Measurements from ENCODE around the gene KCNH1. TPM values are rescaled to one million over a fixed set of nuclear protein-coding genes. Genes with fewer than 3 reads are reported as not detected.

KCNH1 gene
- total RNA-seq, 1 donor from 2014 or later, result 2.4 TPM

DNA sequence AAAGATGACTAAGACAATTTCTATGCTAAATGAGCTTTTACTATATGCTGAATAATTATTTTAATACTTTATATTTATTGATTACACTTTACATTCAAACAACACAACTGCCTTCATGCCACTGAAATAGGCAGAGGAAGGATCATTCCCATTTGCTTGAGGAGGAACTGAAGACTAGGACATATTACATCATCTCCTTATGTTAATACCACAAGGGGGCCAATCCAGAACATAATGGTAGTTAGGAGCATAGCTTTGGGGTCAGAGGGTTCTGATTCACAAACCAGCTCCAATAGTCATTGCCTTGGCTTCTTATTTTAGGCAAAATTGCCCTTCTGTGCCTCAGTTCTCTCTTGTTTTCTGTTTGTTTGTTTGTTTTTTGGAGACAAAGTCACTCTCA lies 306.5 kb downstream of the KCNH1 start:
- Mint-ChIP-seq H3K36me3 (no peaks in the 10 kb centered on the region), H3K4me1 (ENCODE audit: unreplicated experiment) (peaks cover 4% of the 10 kb centered on the region), H3K27me3 (no peaks in the 10 kb centered on the region), H3K27ac (no peak overlapping the region), H3K9me3 (no peaks in the 10 kb centered on the region), H3K4me3 (no peak overlapping the region)
- TF ChIP-seq, protein P1, sequence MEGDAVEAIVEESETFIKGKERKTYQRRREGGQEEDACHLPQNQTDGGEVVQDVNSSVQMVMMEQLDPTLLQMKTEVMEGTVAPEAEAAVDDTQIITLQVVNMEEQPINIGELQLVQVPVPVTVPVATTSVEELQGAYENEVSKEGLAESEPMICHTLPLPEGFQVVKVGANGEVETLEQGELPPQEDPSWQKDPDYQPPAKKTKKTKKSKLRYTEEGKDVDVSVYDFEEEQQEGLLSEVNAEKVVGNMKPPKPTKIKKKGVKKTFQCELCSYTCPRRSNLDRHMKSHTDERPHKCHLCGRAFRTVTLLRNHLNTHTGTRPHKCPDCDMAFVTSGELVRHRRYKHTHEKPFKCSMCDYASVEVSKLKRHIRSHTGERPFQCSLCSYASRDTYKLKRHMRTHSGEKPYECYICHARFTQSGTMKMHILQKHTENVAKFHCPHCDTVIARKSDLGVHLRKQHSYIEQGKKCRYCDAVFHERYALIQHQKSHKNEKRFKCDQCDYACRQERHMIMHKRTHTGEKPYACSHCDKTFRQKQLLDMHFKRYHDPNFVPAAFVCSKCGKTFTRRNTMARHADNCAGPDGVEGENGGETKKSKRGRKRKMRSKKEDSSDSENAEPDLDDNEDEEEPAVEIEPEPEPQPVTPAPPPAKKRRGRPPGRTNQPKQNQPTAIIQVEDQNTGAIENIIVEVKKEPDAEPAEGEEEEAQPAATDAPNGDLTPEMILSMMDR (conservative IDR thresholded peaks at IDR 0.05), result no peak
- DNase-seq (ENCODE audit: extremely low spot score, unreplicated experiment), result no peak

DNA sequence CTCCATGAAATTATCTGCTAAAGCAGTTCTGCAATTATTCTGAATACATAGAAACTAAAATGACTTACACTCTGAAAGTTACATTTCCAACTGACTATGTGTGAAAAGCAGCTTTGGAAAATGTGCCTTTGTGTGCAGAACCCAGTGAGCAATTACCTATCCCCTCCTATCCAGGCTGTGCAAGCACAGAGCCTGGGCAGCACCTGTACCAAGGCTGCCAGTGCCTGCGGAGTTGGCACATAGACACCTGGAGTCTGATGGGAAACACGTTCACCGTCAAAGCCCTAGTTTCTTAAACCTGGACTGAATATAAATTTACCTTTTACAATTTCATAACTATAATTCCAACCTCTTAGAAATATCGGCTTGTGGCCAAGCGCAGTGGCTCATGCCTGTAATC lies 307.3 kb downstream of the KCNH1 start:
- Mint-ChIP-seq H3K27me3 (no peaks in the 10 kb centered on the region), H3K4me1 (ENCODE audit: unreplicated experiment) (peaks cover 4% of the 10 kb centered on the region), H3K4me3 (no peak overlapping the region), H3K9me3 (no peaks in the 10 kb centered on the region), H3K36me3 (no peaks in the 10 kb centered on the region), H3K27ac (no peak overlapping the region)
- TF ChIP-seq, protein P1 (conservative IDR thresholded peaks at IDR 0.05), result no peak
- no peak for DNase-seq (ENCODE audit: extremely low spot score, unreplicated experiment)

DNA sequence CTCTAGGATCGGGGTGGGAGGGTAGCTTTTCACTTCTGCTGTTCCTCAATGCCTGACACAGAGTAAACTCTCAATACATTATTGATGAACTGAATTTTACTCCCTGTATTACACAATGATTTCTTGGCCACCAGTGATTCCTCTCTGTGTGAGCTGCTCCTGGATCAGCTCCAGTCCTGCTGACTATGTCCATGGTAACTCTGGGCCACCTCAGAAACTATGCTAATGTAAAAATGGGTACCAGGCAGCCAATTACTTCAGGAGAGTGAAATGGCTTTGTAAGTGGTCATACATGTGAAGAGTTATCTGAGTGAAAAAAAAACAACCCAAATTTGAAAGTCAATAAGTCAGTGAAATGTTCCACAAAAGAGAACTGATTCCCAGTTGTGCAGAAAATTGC lies 311.0 kb downstream of the KCNH1 start:
- Mint-ChIP-seq H3K27me3 (no peaks in the 10 kb centered on the region), H3K9me3 (no peaks in the 10 kb centered on the region)

DNA sequence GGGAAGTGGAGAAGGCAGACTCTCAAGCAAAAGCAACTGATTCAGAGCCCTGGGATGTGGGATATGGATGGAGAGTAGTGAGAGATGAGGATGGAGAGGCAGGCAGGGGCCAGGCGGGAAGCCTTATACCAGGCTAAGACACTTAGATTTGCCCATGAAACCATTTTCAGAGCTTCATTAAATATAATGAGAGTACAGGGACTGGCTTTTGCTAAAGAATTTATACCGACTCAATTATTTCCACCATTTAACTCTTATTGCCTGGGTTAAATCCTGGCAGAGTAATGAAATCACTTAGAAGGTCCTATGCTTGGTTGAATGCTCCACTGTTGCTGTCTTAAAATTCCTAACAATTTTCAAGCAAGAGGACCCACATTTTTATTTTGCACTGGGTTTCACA lies 311.7 kb downstream of the KCNH1 start:
- H3K4me3 Mint-ChIP-seq, result no peak overlapping the region
- no peaks in the 10 kb centered on the region for H3K4me1 Mint-ChIP-seq (ENCODE audit: unreplicated experiment)
- no peaks in the 10 kb centered on the region for H3K36me3 Mint-ChIP-seq

More for the DNA sequence above, 311.0 kb downstream of the KCNH1 start:
- Mint-ChIP-seq H3K4me1 (ENCODE audit: unreplicated experiment) (no peaks in the 10 kb centered on the region), H3K27ac (no peak overlapping the region), H3K4me3 (no peak overlapping the region), H3K36me3 (no peaks in the 10 kb centered on the region)
- no peak for DNase-seq (ENCODE audit: extremely low spot score, unreplicated experiment)
- TF ChIP-seq, protein P1 (conservative IDR thresholded peaks at IDR 0.05), result no peak

DNA sequence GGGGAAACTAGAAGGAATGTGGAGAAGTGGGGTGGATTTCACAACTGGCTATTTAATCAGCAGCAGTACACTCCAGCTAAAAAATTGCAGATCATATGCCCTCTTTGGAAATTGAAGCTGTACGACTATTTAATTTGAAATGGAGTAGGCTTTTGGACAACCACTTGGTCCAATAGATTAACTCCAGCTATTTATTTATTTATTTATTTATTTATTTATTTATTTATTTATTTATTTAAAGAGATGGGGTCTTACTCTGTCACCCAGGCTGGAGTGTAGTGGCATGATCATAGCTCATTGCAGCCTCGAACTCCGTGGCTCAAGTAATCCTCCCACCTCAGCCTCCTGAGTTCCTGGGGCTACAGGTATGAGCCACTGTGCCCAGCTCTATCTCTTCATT lies 312.3 kb downstream of the KCNH1 start:
- H3K36me3 Mint-ChIP-seq, result no peaks in the 10 kb centered on the region
- TF ChIP-seq, protein P1 (conservative IDR thresholded peaks at IDR 0.05), result no peak
- no peak for DNase-seq (ENCODE audit: extremely low spot score, unreplicated experiment)
- no peaks in the 10 kb centered on the region for H3K4me1 Mint-ChIP-seq (ENCODE audit: unreplicated experiment)
- no peaks in the 10 kb centered on the region for H3K9me3 Mint-ChIP-seq
- H3K4me3 Mint-ChIP-seq, result no peak overlapping the region
- H3K27me3 Mint-ChIP-seq, result no peaks in the 10 kb centered on the region
- no peak overlapping the region for H3K27ac Mint-ChIP-seq

More for the DNA sequence above, 311.7 kb downstream of the KCNH1 start:
- H3K9me3 Mint-ChIP-seq, result no peaks in the 10 kb centered on the region
- H3K27ac Mint-ChIP-seq, result no peak overlapping the region
- H3K27me3 Mint-ChIP-seq, result no peaks in the 10 kb centered on the region
- no peak for DNase-seq (ENCODE audit: extremely low spot score, unreplicated experiment)
- TF ChIP-seq, protein P1 (conservative IDR thresholded peaks at IDR 0.05), result no peak

DNA sequence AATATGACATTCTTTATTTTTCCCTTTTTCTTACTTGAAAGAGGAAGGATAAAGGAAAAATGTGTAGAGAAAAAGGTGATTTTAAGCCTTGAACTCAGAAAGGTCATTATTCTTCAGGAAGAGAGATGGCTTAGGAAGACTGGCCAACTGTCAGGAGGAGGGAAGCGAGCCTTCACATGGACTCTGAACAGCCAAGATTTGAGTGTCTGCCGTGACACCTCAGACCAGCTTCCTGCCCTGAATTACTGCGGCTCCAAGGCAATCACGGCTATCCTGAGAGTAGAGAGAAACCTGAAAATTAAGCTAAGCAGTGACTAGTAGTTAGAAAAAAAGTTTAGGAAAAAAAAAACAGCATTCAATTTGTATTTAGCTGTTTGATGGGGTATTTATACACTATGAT lies 314.7 kb downstream of the KCNH1 start:
- no peak for DNase-seq (ENCODE audit: extremely low spot score, unreplicated experiment)
- Mint-ChIP-seq H3K36me3 (no peaks in the 10 kb centered on the region), H3K27me3 (no peaks in the 10 kb centered on the region), H3K27ac (no peak overlapping the region), H3K9me3 (no peaks in the 10 kb centered on the region), H3K4me1 (ENCODE audit: unreplicated experiment) (no peaks in the 10 kb centered on the region), H3K4me3 (no peak overlapping the region)
- TF ChIP-seq, protein P1 (conservative IDR thresholded peaks at IDR 0.05), result no peak

All from type B pancreatic cell (in vitro differentiated cells).